Measurements from ENCODE around the gene SRL.

DNA sequence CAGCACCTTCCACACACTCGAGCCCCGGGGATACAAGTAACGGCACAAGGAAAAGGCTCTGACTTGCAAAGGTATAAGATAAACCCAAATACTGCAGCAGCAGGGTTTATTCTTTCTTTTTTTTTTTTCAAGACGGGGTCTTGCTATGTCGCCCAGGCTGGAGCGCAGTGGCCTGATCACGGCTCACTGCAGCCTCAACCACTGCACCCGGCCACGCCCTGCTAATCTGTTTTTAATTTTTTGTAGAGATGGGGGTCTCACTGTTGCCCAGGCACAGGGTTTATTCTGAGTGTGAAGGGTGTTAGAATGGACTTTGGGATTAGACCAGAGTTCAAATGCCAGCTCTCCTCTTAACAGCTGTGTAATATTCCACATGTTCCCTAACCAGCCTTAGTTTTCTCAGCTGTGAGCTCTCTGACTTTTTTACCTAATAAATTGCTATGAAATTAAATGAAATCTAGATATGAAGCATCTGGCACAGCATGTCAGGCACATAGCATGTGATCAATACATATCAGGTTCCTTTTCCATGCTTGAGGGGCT, 63.3 kb downstream of the SRL start:
- TF ChIP-seq, protein P1, sequence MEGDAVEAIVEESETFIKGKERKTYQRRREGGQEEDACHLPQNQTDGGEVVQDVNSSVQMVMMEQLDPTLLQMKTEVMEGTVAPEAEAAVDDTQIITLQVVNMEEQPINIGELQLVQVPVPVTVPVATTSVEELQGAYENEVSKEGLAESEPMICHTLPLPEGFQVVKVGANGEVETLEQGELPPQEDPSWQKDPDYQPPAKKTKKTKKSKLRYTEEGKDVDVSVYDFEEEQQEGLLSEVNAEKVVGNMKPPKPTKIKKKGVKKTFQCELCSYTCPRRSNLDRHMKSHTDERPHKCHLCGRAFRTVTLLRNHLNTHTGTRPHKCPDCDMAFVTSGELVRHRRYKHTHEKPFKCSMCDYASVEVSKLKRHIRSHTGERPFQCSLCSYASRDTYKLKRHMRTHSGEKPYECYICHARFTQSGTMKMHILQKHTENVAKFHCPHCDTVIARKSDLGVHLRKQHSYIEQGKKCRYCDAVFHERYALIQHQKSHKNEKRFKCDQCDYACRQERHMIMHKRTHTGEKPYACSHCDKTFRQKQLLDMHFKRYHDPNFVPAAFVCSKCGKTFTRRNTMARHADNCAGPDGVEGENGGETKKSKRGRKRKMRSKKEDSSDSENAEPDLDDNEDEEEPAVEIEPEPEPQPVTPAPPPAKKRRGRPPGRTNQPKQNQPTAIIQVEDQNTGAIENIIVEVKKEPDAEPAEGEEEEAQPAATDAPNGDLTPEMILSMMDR (IDR thresholded peaks at IDR 0.05; ENCODE audit: low read depth, low read length, missing input control): no peak
- TF ChIP-seq, protein P2, sequence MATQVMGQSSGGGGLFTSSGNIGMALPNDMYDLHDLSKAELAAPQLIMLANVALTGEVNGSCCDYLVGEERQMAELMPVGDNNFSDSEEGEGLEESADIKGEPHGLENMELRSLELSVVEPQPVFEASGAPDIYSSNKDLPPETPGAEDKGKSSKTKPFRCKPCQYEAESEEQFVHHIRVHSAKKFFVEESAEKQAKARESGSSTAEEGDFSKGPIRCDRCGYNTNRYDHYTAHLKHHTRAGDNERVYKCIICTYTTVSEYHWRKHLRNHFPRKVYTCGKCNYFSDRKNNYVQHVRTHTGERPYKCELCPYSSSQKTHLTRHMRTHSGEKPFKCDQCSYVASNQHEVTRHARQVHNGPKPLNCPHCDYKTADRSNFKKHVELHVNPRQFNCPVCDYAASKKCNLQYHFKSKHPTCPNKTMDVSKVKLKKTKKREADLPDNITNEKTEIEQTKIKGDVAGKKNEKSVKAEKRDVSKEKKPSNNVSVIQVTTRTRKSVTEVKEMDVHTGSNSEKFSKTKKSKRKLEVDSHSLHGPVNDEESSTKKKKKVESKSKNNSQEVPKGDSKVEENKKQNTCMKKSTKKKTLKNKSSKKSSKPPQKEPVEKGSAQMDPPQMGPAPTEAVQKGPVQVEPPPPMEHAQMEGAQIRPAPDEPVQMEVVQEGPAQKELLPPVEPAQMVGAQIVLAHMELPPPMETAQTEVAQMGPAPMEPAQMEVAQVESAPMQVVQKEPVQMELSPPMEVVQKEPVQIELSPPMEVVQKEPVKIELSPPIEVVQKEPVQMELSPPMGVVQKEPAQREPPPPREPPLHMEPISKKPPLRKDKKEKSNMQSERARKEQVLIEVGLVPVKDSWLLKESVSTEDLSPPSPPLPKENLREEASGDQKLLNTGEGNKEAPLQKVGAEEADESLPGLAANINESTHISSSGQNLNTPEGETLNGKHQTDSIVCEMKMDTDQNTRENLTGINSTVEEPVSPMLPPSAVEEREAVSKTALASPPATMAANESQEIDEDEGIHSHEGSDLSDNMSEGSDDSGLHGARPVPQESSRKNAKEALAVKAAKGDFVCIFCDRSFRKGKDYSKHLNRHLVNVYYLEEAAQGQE (IDR thresholded peaks at IDR 0.05): no peak
- TF ChIP-seq RXRA (IDR thresholded peaks at IDR 0.05) (no peak), ATF3 (IDR thresholded peaks at IDR 0.05) (no peak), TAF1 (conservative IDR thresholded peaks at IDR 0.05) (no peak), GABPA (IDR thresholded peaks at IDR 0.05 in 1 of 2, conservative IDR thresholded peaks at IDR 0.05 in 1 of 2) (no peak), FOXA1 (IDR thresholded peaks at IDR 0.05) (no peak), RAD21 (IDR thresholded peaks at IDR 0.05) (no peak), JUND (IDR thresholded peaks at IDR 0.05) (no peak), EGR1 (IDR thresholded peaks at IDR 0.05; ENCODE audit: low read depth in 2 of 2) (no peak)
- TF ChIP-seq, protein P3, sequence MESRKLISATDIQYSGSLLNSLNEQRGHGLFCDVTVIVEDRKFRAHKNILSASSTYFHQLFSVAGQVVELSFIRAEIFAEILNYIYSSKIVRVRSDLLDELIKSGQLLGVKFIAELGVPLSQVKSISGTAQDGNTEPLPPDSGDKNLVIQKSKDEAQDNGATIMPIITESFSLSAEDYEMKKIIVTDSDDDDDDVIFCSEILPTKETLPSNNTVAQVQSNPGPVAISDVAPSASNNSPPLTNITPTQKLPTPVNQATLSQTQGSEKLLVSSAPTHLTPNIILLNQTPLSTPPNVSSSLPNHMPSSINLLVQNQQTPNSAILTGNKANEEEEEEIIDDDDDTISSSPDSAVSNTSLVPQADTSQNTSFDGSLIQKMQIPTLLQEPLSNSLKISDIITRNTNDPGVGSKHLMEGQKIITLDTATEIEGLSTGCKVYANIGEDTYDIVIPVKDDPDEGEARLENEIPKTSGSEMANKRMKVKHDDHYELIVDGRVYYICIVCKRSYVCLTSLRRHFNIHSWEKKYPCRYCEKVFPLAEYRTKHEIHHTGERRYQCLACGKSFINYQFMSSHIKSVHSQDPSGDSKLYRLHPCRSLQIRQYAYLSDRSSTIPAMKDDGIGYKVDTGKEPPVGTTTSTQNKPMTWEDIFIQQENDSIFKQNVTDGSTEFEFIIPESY (IDR thresholded peaks at IDR 0.05): no peak
- TF ChIP-seq, protein P4, sequence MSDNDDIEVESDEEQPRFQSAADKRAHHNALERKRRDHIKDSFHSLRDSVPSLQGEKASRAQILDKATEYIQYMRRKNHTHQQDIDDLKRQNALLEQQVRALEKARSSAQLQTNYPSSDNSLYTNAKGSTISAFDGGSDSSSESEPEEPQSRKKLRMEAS (IDR thresholded peaks at IDR 0.05): no peak

Measured in liver (tissue), 3 donors.